Stimulated activated naive B cell treated with anti-CD40 and anti-IgM and Interleukin-4, amounts not matched to agents 10 μg/mL and 1 μg/mL and 100 μg/mL, for 72 hours (primary cell): ENCODE results near the gene ODAD2.

Experiments
- ATAC-seq, 2 donors: fragments of 150-1000 bp; cut with Tn5 transposase; replicated peaks; 2 replicates each; pipeline ENCODE4 v1.10.0; 2021; ENCODE audit warnings: moderate library complexity in 1 of 2
- DNase-seq: peaks from one replicate; pipeline ENCODE4 v3.0.0; 2021
- H3K27ac Mint-ChIP-seq: one replicate; pipeline ENCODE4 v1.8.0; 2022; ENCODE audit warnings: mild to moderate bottlenecking, mixed read lengths
- H3K27me3 Mint-ChIP-seq, 2 donors: one replicate each; pipeline ENCODE4 v1.8.0; 2022; ENCODE audit warnings: mixed read lengths in 2 of 2
- H3K36me3 Mint-ChIP-seq, 2 donors: one replicate each; pipeline ENCODE4 v1.8.0; 2022; ENCODE audit warnings: mixed read lengths in 2 of 2, mild to moderate bottlenecking in 1 of 2
- H3K4me1 Mint-ChIP-seq, 2 donors: one replicate each; pipeline ENCODE4 v1.8.0; 2022; ENCODE audit warnings: mixed read lengths in 2 of 2, mild to moderate bottlenecking in 1 of 2
- H3K4me3 Mint-ChIP-seq, 2 donors: one replicate each; pipeline ENCODE4 v1.8.0; 2022; ENCODE audit warnings: mild to moderate bottlenecking in 2 of 2, mixed read lengths in 2 of 2, moderate library complexity in 1 of 2
- H3K9me3 Mint-ChIP-seq, 2 donors: one replicate each; pipeline ENCODE4 v1.8.0; 2022; ENCODE audit warnings: mixed read lengths in 2 of 2, mild to moderate bottlenecking in 1 of 2

Gene ODAD2

DNA sequence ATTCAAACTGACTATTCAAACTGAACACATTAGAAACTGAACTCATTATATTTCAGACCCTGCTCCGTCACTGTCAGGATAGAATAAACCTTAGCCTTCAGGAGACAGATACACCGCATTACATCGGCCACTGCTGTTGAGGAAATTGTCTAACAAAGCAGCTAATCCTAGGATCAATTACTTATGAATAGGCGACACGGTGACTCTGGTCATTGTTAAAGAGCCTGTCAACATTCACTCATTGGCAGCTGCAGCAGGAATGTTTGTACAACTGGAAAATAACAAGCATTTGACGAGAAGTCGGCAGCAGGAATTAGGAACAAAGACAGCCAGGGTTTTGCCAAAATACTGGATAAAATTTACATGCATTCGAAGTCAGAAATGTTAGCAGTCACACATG is 141.3 kb downstream of the ODAD2 start:
- Mint-ChIP-seq H3K27me3 (no peaks in the 10 kb centered on the region), H3K27ac (no peak overlapping the region), H3K4me3 (no peak overlapping the region), H3K9me3 (no peaks in the 10 kb centered on the region), H3K4me1 (no peaks in the 10 kb centered on the region), H3K36me3 (no peaks in the 10 kb centered on the region)
- no peak for ATAC-seq
- DNase-seq, result no peak

- peaks cover 0 to 4% of the 10 kb centered on the region in 2 donors for H3K27me3 Mint-ChIP-seq
- DNase-seq (no peak), ATAC-seq (no peak)
- H3K9me3 Mint-ChIP-seq, result peaks cover 0 to 4% of the 10 kb centered on the region in 2 donors
- no peaks in the 10 kb centered on the region for H3K4me1 Mint-ChIP-seq
- no peak overlapping the region for H3K27ac Mint-ChIP-seq
- no peaks in the 10 kb centered on the region for H3K36me3 Mint-ChIP-seq
- no peak overlapping the region for H3K4me3 Mint-ChIP-seq
Measured at GRCh38 chr10:27844223-27844622, 154.7 kb downstream of the ODAD2 start.

DNA sequence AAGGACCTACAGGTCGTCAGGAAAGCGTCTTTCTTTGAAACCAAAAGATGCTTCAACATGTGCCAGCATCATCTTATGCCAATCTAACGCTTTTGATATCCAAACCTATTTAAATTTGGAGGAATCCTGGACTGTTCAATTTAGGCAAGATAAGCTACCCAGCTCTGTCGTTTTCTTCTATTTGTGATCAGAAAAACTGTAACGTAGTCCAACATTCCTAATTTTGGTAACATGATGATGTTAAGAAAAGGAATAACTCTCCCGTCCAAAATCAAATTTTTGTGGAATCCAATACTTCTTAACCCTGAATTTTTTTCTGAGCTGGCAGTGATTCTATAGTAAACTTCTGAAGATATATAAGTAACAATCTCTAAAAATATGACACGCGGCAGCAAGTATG is 160.0 kb downstream of the ODAD2 start:
- no peaks in the 10 kb centered on the region for H3K36me3 Mint-ChIP-seq
- no peak overlapping the region for H3K4me3 Mint-ChIP-seq
- H3K27me3 Mint-ChIP-seq, result no peaks in the 10 kb centered on the region
- no peak overlapping the region for H3K27ac Mint-ChIP-seq
- no peaks in the 10 kb centered on the region for H3K9me3 Mint-ChIP-seq
- DNase-seq (no peak), ATAC-seq (no peak)
- no peaks in the 10 kb centered on the region for H3K4me1 Mint-ChIP-seq

GRCh38 chr10:27838361-27838760 is 160.5 kb downstream of the ODAD2 start:
- no peaks in the 10 kb centered on the region for H3K9me3 Mint-ChIP-seq
- DNase-seq (no peak), ATAC-seq (no peak)
- H3K4me3 Mint-ChIP-seq, result no peak overlapping the region
- no peak overlapping the region for H3K27ac Mint-ChIP-seq
- H3K4me1 Mint-ChIP-seq, result no peaks in the 10 kb centered on the region
- H3K36me3 Mint-ChIP-seq, result no peaks in the 10 kb centered on the region
- no peaks in the 10 kb centered on the region for H3K27me3 Mint-ChIP-seq

DNA sequence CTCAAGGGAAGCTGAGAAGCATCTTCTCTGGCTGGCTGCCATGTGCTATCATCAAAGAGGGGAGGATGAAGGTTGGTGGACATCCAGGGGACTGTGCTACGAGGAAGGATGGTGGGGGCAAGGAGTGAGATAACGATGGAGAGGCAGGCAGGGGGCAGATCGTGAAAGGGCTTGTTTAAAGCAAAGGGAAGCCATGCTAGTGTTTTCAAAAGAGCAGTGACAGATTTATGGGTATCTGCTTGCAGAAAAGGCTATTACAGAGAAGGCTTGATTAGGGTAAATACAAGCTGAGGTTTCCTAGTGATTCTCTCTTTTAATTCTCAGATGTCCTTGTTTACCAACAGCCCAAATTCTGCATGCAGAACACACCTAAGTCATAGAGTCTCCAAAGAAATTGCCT is 164.4 kb downstream of the ODAD2 start:
- ATAC-seq (no peak), DNase-seq (no peak)
- Mint-ChIP-seq H3K27me3 (no peaks in the 10 kb centered on the region), H3K27ac (no peak overlapping the region), H3K4me3 (no peak overlapping the region), H3K9me3 (no peaks in the 10 kb centered on the region), H3K36me3 (no peaks in the 10 kb centered on the region), H3K4me1 (no peaks in the 10 kb centered on the region)

DNA sequence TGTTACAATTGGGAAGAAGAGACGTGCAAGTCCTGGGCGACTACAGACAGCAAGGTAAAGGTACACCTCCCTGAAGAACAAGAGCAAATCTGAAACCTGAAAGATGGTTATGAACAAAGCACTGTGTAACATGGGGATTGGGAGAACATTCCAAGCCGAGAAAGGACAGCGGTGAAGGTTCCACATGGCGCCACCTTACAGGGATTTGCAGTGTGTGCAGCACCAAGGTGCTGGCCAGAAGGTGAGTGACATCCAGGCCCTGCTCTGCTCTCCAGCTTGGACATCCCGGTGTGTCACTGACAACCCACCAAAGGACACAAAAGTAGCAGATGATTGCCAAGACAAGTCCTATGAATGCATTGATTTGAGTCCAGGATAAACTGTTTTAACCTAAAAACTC is 165.1 kb downstream of the ODAD2 start:
- ATAC-seq, result no peak
- DNase-seq, result no peak
- Mint-ChIP-seq H3K36me3 (no peaks in the 10 kb centered on the region), H3K4me1 (no peaks in the 10 kb centered on the region), H3K9me3 (no peaks in the 10 kb centered on the region), H3K4me3 (no peak overlapping the region), H3K27ac (no peak overlapping the region), H3K27me3 (no peaks in the 10 kb centered on the region)

DNA sequence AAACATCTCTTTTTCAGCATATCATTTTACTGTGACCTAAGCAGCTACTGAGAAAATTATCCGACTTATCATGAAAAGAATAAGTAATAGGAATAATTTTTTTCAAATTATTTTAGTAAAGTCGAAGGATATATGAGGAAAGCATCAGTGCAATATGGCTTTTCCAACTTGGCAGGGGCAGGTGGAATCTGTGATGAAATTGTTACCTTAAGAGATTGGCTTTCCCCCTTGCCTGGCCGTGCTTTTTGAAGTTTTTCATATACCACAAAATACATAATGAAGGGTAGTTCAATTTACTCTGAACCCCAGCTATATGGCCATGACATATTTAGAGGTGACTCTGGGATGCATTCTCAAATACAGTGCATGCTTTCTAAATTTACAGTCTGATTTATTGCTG is 166.1 kb downstream of the ODAD2 start:
- no peaks in the 10 kb centered on the region for H3K9me3 Mint-ChIP-seq
- no peaks in the 10 kb centered on the region for H3K27me3 Mint-ChIP-seq
- no peak overlapping the region for H3K27ac Mint-ChIP-seq
- no peaks in the 10 kb centered on the region for H3K4me1 Mint-ChIP-seq
- H3K4me3 Mint-ChIP-seq, result no peak overlapping the region
- DNase-seq (no peak), ATAC-seq (no peak)
- no peaks in the 10 kb centered on the region for H3K36me3 Mint-ChIP-seq

DNA sequence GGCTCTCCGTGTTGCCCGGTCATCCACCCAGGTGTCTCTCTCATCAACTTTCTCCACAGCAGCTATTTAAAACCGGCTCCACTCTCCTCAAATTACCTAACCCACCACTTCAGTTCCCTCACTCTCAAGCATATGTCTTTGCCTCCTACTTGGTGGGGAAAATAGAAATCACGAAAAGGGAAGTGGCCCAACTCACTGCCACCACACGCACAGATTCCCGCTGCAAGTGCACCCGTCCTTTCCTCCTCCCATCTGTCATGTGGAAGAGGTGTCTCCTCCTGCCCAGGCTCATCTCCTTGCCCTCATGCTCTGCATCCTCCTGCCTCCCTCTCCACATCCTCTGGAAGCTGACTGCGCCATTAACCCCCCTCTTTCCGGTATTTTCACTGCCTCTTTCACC is 172.5 kb downstream of the ODAD2 start:
- ATAC-seq, result no peak

DNA sequence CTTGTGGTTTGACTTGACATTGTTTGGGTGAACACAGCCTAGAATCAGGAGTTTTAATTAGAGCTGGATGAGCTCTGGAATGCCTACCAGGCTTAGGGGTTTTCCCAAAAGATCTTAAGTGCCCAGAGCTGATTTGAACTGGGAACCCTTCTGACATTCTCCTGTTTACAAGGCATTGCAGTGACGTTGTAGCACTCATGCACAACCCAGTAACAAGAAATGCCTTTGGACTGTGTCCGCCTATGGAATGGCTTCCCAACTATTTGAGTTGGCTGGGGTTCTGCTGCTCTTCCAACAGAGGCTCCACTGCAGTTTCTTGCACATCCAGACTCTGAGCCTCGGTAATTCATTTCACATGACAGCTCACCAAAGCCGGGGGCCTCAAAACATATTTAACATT is 176.6 kb downstream of the ODAD2 start:
- Mint-ChIP-seq H3K27me3 (peaks cover 0 to 4% of the 10 kb centered on the region in 2 donors), H3K4me1 (no peaks in the 10 kb centered on the region), H3K4me3 (no peak overlapping the region), H3K36me3 (no peaks in the 10 kb centered on the region), H3K9me3 (peaks cover 0 to 4% of the 10 kb centered on the region in 2 donors), H3K27ac (no peak overlapping the region)
- DNase-seq (no peak), ATAC-seq (no peak)

More for the DNA sequence above, 172.5 kb downstream of the ODAD2 start:
- H3K4me1 Mint-ChIP-seq, result no peaks in the 10 kb centered on the region
- H3K4me3 Mint-ChIP-seq, result no peak overlapping the region
- no peak overlapping the region for H3K27ac Mint-ChIP-seq
- peaks cover 0 to 2% of the 10 kb centered on the region in 2 donors for H3K9me3 Mint-ChIP-seq
- no peak for DNase-seq
- no peaks in the 10 kb centered on the region for H3K36me3 Mint-ChIP-seq
- H3K27me3 Mint-ChIP-seq, result no peaks in the 10 kb centered on the region

GRCh38 chr10:27820637-27821036 is 178.2 kb downstream of the ODAD2 start:
- ATAC-seq, result no peak
- Mint-ChIP-seq H3K36me3 (no peaks in the 10 kb centered on the region), H3K4me3 (no peak overlapping the region), H3K27me3 (peaks cover 0 to 4% of the 10 kb centered on the region in 2 donors), H3K9me3 (peaks cover 0 to 4% of the 10 kb centered on the region in 2 donors), H3K27ac (no peak overlapping the region), H3K4me1 (no peaks in the 10 kb centered on the region)
- no peak for DNase-seq

GRCh38 chr10:27819781-27820531 is 178.9 kb downstream of the ODAD2 start:
- no peaks in the 10 kb centered on the region for H3K36me3 Mint-ChIP-seq
- H3K27me3 Mint-ChIP-seq, result peaks cover 0 to 4% of the 10 kb centered on the region in 2 donors
- H3K4me1 Mint-ChIP-seq, result no peaks in the 10 kb centered on the region
- H3K4me3 Mint-ChIP-seq, result no peak overlapping the region
- H3K27ac Mint-ChIP-seq, result no peak overlapping the region
- H3K9me3 Mint-ChIP-seq, result peaks cover 0 to 4% of the 10 kb centered on the region in 2 donors
- ATAC-seq (no peak), DNase-seq (no peak)

GRCh38 chr10:27816320-27816719 is 182.6 kb downstream of the ODAD2 start:
- Mint-ChIP-seq H3K4me3 (no peak overlapping the region), H3K4me1 (no peaks in the 10 kb centered on the region), H3K27me3 (peaks cover 0 to 4% of the 10 kb centered on the region in 2 donors), H3K36me3 (no peaks in the 10 kb centered on the region), H3K27ac (no peak overlapping the region), H3K9me3 (peaks cover 0 to 2% of the 10 kb centered on the region in 2 donors)
- ATAC-seq (no peak), DNase-seq (no peak)

DNA sequence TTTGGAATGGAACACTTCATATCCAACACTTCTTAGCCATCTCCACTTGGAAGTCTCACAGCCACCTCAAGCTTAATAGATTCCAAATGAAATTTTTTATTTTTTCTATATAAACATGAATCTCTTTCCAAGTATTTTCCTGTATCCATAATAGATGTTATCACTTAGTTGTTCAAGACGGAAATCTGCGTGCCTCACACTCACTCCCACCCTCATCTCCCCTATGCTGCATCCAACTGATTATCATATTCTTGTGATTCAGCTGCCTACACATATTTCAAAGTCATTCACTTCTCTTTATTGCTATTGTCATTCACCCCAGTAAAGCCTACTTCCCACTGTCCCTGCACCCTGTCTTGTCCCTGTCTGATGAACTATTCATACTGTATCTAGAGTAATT is 183.0 kb downstream of the ODAD2 start:
- Mint-ChIP-seq H3K27me3 (peaks cover 0 to 4% of the 10 kb centered on the region in 2 donors), H3K27ac (no peak overlapping the region), H3K4me1 (no peaks in the 10 kb centered on the region), H3K9me3 (peaks cover 0 to 2% of the 10 kb centered on the region in 2 donors), H3K36me3 (no peaks in the 10 kb centered on the region), H3K4me3 (no peak overlapping the region)
- DNase-seq, result no peak
- ATAC-seq, result no peak

DNA sequence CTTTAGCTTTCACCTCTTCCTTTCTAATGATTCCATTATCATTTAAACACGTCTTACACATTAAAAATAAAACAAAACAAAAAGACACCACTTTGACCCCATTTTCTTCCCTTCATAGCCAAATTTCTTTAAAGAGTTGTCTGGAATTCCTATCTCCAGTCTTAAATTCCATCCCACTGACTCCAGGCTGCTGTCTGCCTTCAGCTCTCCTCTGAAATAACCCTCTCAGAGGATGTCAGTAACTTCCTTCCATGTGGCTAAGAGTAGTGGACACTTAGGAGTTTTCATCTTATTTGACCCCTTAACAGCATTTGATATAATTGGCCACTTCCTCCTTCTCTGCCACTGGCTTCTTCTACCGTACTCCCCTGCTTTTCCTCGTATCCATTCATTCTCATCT is 183.6 kb downstream of the ODAD2 start:
- H3K9me3 Mint-ChIP-seq, result peaks cover 0 to 2% of the 10 kb centered on the region in 2 donors
- no peak overlapping the region for H3K27ac Mint-ChIP-seq
- H3K27me3 Mint-ChIP-seq, result peaks cover 0 to 4% of the 10 kb centered on the region in 2 donors
- no peak overlapping the region for H3K4me3 Mint-ChIP-seq
- H3K36me3 Mint-ChIP-seq, result no peaks in the 10 kb centered on the region
- H3K4me1 Mint-ChIP-seq, result no peaks in the 10 kb centered on the region
- ATAC-seq (no peak), DNase-seq (no peak)

- peaks cover 0 to 2% of the 10 kb centered on the region in 2 donors for H3K9me3 Mint-ChIP-seq
- no peak for ATAC-seq
- no peak overlapping the region for H3K4me3 Mint-ChIP-seq
- no peak for DNase-seq
- H3K4me1 Mint-ChIP-seq, result no peaks in the 10 kb centered on the region
- H3K36me3 Mint-ChIP-seq, result no peaks in the 10 kb centered on the region
- H3K27ac Mint-ChIP-seq, result no peak overlapping the region
- peaks cover 9 to 23% of the 10 kb centered on the region in 2 donors for H3K27me3 Mint-ChIP-seq
Measured at GRCh38 chr10:27805180-27805579, 193.7 kb downstream of the ODAD2 start.
